Measurements from ENCODE around the gene PPP1R2.

DNA sequence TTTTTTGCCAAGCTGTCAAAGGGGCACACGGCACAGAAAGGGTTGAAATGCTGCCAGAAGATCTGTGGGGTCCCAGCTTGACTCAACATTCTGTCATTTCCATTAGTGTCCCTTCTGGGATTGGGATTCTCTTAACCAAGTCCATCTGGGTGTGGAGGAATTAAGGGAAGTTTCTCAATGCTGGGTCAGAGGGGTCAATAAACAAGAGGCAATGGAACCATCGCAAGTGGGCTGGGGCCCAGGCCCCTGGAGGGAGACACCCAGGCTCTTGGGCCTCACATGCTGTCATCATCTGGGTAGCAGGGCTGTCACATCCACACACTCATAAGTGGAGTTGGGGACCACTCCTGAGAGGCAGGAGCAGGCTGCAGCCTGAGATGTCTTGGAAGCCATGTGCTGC, 48.7 kb upstream of the PPP1R2 start:
- TF ChIP-seq FOXP2 (optimal IDR thresholded peaks at IDR 0.05; ENCODE audit: control extremely low read depth, extremely low read length, insufficient read depth) = no peak
- TF ChIP-seq EZH2 (IDR thresholded peaks at IDR 0.05) = no peak
